K562 (cell line): ENCODE results near the gene DENND5B. TPM values are rescaled to one million over a fixed set of nuclear protein-coding genes. Genes with fewer than 3 reads are reported as not detected.
A peak's percentile ranks its signal among the peaks of the same experiment; 100 is the strongest.

Source experiments
- CBX3 ChIP-seq, 2 experiments: IDR thresholded peaks; 1 replicate in 1 of 2; 2 replicates in 1 of 2; pipeline ENCODE4 v1.6.1; 2012; ENCODE audit warnings: inconsistent platforms in 2 of 2, low read length in 2 of 2, borderline replicate concordance in 1 of 2, control low read depth in 1 of 2
- CC2D1A ChIP-seq: fragments of 450-650 bp; IDR thresholded peaks from 2 replicates; pipeline ENCODE4 v1.6.1; 2017; ENCODE audit warnings: mild to moderate bottlenecking
- CREB5 ChIP-seq: fragments of 250-450 bp; sonication (Bioruptor Pico); IDR thresholded peaks from 2 replicates; pipeline ENCODE4 v1.5.0; 2020; ENCODE audit warnings: mild to moderate bottlenecking
- DMBX1 ChIP-seq: fragments of 250-450 bp; sonication (Bioruptor Pico); IDR thresholded peaks from 2 replicates; pipeline ENCODE4 v1.8.0; 2022; ENCODE audit warnings: inconsistent platforms, mild to moderate bottlenecking, moderate library complexity, borderline replicate concordance
- GATA2 ChIP-seq: sonication (generic); formaldehyde crosslinking; IDR thresholded peaks from 2 replicates; pipeline ENCODE4 v1.4.0; 2020; ENCODE audit warnings: mild to moderate bottlenecking, missing genetic modification reagents
- JUN ChIP-seq, 2 experiments: sonication (generic) in 1 of 2; formaldehyde crosslinking in 1 of 2; IDR thresholded peaks; 2 replicates each; pipeline versions ENCODE4 v1.6.1 to v1.8.0; 2012 to 2022; ENCODE audit warnings: borderline replicate concordance in 2 of 2, mild to moderate bottlenecking in 2 of 2, improper control_type of control experiment in 1 of 2, low read depth in 1 of 2, low read length in 1 of 2, missing genetic modification reagents in 1 of 2
- MAFF ChIP-seq: IDR thresholded peaks from 2 replicates; pipeline ENCODE4 v1.6.1; 2012; ENCODE audit warnings: low read length, improper control_type of control experiment
- MAFG ChIP-seq: fragments of 450-650 bp; conservative IDR thresholded peaks from 2 replicates; pipeline ENCODE4 v1.6.1; 2016; ENCODE audit warnings: missing genetic modification characterization, missing compliant biosample characterization
- MECOM ChIP-seq: fragments of 250-450 bp; sonication (Bioruptor Pico); IDR thresholded peaks from 2 replicates; pipeline ENCODE4 v1.8.0; 2022; ENCODE audit warnings: inconsistent platforms
- MEF2A ChIP-seq: IDR thresholded peaks from 2 replicates; pipeline ENCODE4 v1.6.1; 2011; ENCODE audit warnings: low read depth, mild to moderate bottlenecking, low read length, moderate library complexity; ENCODE audit not compliant: control insufficient read depth
- MYBL2 ChIP-seq, 2 experiments: fragments of 450-650 bp in 1 of 2; sonication (generic) in 1 of 2; formaldehyde crosslinking in 1 of 2; IDR thresholded peaks; 2 replicates each; pipeline versions ENCODE4 v1.6.1 to v1.8.1; 2017 to 2022; ENCODE audit warnings: borderline replicate concordance in 1 of 2, inconsistent platforms in 1 of 2, low read depth in 1 of 2, mild to moderate bottlenecking in 1 of 2, missing genetic modification reagents in 1 of 2, moderate library complexity in 1 of 2
- NCOA2 ChIP-seq, 2 experiments: fragments of 450-650 bp; IDR thresholded peaks; 2 replicates each; pipeline ENCODE4 v1.6.1; 2018; ENCODE audit warnings: mild to moderate bottlenecking in 2 of 2, moderate library complexity in 1 of 2; ENCODE audit not compliant: partially characterized antibody in 2 of 2
- RFX1 ChIP-seq: fragments of 450-650 bp; IDR thresholded peaks from 2 replicates; pipeline ENCODE4 v1.6.1; 2016; ENCODE audit warnings: mild to moderate bottlenecking, moderate library complexity
- SMARCA4 ChIP-seq: fragments of 450-650 bp; IDR thresholded peaks from 2 replicates; pipeline ENCODE4 v1.6.1; 2016
- ZBTB5 ChIP-seq: fragments of 450-650 bp; IDR thresholded peaks from 2 replicates; pipeline ENCODE4 v1.6.1; 2017; ENCODE audit warnings: antibody characterized with exemption
- polyA plus RNA-seq, 8 experiments: library from polyadenylated mRNA; depleted of rRNA in 4 of 8; stranded (reverse) in 5 of 8; unstranded in 3 of 8; fragments of >200 nt; fragmentation: Nextera tagmentation in 2 of 8; fragmentation: Illumina TruSeq in 1 of 8; extraction: Ambion mirVana in 2 of 8; extraction: Trizol in 1 of 8; gene quantifications; 2 replicates each; pipeline versions ENCODE4 v1.2.1 to v1.2.3, GENCODE V29; 2011 to 2014; ENCODE audit warnings: inconsistent platforms in 1 of 8, missing spikeins in 1 of 8
- total RNA-seq, 7 experiments: library from RNA; depleted of rRNA in 6 of 7; stranded (reverse); fragments of >200 nt in 6 of 7; fragmentation: Illumina TruSeq in 2 of 7; extraction: Trizol in 2 of 7; gene quantifications; 2 replicates each; pipeline versions ENCODE4 v1.2.1 to v1.2.3, GENCODE V29; 2011 to 2021; ENCODE audit warnings: low replicate concordance in 1 of 7
- TF ChIP-seq, protein P1 (sequence below): fragments of 450-650 bp; formaldehyde crosslinking; IDR thresholded peaks from 2 replicates; pipeline ENCODE4 v1.4.0; 2022; ENCODE audit warnings: missing genetic modification characterization
- TF ChIP-seq, protein P2 (sequence below): sonication (generic); formaldehyde crosslinking; IDR thresholded peaks from 2 replicates; pipeline ENCODE4 v1.8.1; 2023; ENCODE audit warnings: mild to moderate bottlenecking, missing genetic modification reagents
- TF ChIP-seq, protein P3 (sequence below): fragments of 250-450 bp; sonication (Bioruptor Pico); IDR thresholded peaks from 2 replicates; pipeline ENCODE4 v1.8.0; 2021; ENCODE audit warnings: moderate library complexity, mild to moderate bottlenecking, inconsistent platforms

The DENND5B gene
- total and polyA plus RNA-seq, 9 of the 15 experiments (the other 6 are each of a cell fraction or from before 2014, with no cell fraction given), result 0.99 to 6.0 (median 3.6) TPM

DNA sequence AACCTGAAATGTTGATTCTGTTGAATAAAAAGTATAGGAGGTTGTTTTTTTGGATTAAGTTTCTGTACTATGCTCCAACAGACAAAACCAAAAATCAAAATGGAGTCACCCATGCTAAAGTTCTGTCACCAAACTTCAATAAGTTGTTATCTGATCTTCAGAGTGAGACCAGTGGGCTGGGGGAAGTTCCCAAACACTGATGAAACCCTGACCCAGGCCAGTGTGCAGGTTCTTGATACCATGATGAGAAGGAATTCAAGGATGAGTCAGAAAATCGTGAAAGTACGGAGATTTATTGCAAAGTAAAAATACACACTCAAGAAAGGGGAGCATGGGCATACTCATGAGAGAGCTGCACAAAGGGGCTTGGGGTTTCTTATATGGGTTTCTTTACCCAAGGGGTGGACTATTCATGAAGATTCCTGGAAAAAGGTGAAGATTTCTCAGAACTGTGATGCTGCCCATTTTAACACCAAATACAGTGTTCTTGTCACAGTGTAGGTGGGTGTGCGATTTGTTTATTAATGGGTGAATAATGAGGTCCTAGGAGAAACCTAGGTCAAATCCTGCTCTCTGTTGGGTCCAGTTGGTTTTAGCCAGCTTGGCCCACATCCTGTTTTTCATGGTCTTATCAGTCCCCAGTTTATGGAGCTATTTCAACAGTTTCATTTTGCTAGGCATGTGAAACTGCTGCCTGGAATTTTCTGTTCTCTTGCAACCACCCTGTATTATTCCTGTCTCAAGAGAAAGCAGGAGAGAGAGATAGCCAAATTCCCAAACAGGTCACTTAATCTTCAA is 27.5 kb upstream of the DENND5B start (continued):
- TF ChIP-seq CREB5 (CRISPR knock-in tag) (peak; percentile 95), JUN (IDR thresholded peaks at IDR 0.05; ENCODE audit: borderline replicate concordance, low read depth, low read length) (0 out of 2 replicates have a peak, but pooled peaks have one; percentile 6), JUN (CRISPR knock-in tag; IDR thresholded peaks at IDR 0.05; ENCODE audit: borderline replicate concordance) (no peak), SMARCA4 (no peak), MAFG (no peak; the same call in 1 of the 2 replicates), MYBL2 (IDR thresholded peaks at IDR 0.05; ENCODE audit: low read depth) (no peak), MYBL2 (CRISPR knock-in tag; IDR thresholded peaks at IDR 0.05; ENCODE audit: borderline replicate concordance) (no peak), ZBTB5 (peak; percentile 94), CC2D1A (peak; percentile 96), MEF2A (no peak), MAFF (no peak), GATA2 (CRISPR knock-in tag) (no peak), CBX3 (IDR thresholded peaks at IDR 0.05; ENCODE audit: borderline replicate concordance in 1 of 2, low read length in 2 of 2) (no peak), NCOA2 (IDR thresholded peaks at IDR 0.05; ENCODE audit: partially characterized antibody in 2 of 2) (no peak), MECOM (CRISPR knock-in tag) (peak; percentile 87), RFX1 (no peak), DMBX1 (CRISPR knock-in tag) (peak; percentile 100)
- TF ChIP-seq, protein P1, sequence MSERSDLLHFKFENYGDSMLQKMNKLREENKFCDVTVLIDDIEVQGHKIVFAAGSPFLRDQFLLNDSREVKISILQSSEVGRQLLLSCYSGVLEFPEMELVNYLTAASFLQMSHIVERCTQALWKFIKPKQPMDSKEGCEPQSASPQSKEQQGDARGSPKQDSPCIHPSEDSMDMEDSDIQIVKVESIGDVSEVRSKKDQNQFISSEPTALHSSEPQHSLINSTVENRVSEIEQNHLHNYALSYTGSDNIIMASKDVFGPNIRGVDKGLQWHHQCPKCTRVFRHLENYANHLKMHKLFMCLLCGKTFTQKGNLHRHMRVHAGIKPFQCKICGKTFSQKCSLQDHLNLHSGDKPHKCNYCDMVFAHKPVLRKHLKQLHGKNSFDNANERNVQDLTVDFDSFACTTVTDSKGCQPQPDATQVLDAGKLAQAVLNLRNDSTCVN (CRISPR knock-in tag), result peak; percentile 82; the same call in 1 of the 2 replicates
- TF ChIP-seq, protein P2, sequence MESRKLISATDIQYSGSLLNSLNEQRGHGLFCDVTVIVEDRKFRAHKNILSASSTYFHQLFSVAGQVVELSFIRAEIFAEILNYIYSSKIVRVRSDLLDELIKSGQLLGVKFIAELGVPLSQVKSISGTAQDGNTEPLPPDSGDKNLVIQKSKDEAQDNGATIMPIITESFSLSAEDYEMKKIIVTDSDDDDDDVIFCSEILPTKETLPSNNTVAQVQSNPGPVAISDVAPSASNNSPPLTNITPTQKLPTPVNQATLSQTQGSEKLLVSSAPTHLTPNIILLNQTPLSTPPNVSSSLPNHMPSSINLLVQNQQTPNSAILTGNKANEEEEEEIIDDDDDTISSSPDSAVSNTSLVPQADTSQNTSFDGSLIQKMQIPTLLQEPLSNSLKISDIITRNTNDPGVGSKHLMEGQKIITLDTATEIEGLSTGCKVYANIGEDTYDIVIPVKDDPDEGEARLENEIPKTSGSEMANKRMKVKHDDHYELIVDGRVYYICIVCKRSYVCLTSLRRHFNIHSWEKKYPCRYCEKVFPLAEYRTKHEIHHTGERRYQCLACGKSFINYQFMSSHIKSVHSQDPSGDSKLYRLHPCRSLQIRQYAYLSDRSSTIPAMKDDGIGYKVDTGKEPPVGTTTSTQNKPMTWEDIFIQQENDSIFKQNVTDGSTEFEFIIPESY (CRISPR knock-in tag), result no peak
- TF ChIP-seq, protein P3, sequence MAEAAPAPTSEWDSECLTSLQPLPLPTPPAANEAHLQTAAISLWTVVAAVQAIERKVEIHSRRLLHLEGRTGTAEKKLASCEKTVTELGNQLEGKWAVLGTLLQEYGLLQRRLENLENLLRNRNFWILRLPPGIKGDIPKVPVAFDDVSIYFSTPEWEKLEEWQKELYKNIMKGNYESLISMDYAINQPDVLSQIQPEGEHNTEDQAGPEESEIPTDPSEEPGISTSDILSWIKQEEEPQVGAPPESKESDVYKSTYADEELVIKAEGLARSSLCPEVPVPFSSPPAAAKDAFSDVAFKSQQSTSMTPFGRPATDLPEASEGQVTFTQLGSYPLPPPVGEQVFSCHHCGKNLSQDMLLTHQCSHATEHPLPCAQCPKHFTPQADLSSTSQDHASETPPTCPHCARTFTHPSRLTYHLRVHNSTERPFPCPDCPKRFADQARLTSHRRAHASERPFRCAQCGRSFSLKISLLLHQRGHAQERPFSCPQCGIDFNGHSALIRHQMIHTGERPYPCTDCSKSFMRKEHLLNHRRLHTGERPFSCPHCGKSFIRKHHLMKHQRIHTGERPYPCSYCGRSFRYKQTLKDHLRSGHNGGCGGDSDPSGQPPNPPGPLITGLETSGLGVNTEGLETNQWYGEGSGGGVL, result no peak; the same call in 1 of the 2 replicates
